ENCODE measurements around the gene NBPF3.

DNA sequence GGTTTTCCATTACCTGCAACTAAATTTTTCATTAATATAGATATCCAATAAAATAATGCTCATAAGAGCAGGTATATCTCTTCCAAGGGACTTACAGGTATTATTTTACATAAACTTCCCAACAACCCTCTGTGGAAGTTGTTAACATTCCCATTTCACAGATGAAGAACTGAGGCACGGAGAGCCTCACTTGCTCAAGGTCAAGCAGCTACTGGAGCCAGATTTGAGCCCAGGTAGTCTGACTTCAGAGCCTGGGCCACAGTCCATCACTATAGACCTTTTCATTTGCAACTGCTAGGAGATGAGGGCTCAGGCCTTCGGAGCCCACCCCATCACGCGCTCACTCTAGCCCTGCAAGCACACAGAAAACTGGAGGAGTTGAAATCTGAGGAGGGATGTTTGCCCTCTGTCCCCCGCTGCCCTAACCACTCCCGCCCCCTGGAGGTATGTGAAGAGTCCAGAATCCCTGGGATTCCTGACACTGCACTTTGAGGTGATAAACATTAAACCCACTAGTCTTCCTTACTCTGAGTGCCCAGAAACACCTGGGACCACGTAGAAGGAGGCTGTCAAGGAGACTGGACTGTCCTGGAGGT is 57.6 kb downstream of the NBPF3 start:
- TF ChIP-seq POLR2A (IDR thresholded peaks at IDR 0.05) = no peak
- TF ChIP-seq, protein P1, sequence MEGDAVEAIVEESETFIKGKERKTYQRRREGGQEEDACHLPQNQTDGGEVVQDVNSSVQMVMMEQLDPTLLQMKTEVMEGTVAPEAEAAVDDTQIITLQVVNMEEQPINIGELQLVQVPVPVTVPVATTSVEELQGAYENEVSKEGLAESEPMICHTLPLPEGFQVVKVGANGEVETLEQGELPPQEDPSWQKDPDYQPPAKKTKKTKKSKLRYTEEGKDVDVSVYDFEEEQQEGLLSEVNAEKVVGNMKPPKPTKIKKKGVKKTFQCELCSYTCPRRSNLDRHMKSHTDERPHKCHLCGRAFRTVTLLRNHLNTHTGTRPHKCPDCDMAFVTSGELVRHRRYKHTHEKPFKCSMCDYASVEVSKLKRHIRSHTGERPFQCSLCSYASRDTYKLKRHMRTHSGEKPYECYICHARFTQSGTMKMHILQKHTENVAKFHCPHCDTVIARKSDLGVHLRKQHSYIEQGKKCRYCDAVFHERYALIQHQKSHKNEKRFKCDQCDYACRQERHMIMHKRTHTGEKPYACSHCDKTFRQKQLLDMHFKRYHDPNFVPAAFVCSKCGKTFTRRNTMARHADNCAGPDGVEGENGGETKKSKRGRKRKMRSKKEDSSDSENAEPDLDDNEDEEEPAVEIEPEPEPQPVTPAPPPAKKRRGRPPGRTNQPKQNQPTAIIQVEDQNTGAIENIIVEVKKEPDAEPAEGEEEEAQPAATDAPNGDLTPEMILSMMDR (IDR thresholded peaks at IDR 0.05) = no peak
